ENCODE measurements around the gene SLIT3.

Gene SLIT3

DNA sequence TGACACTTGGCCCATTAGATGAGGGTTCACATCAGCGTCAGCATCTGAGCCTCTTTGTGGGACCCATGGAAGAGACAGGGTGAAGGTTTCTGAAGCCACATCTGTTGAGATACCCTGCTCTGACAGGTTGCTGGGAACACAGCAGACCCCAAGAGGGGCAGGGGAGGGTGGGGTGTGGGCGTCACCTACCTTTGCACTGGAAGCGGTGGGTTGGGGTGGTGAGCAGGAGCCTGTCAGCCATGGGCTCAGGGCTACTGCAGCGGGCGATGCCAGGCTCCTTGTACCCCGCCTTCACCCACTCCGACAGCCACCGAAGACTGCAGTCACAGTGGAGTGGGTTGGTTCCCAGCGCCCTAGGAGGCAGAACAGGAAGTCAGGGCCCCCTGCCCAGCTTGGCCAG lies 590.2 kb downstream of the SLIT3 start:
- H3K79me2 ChIP-seq (ENCODE audit: control insufficient read depth, low read length): no peaks in the 10 kb centered on the region
- H3K27me3 ChIP-seq (ENCODE audit: control insufficient read depth, low read length): no peaks in the 10 kb centered on the region
- no peaks in the 10 kb centered on the region for H4K20me1 ChIP-seq (ENCODE audit: control insufficient read depth, insufficient read depth, low read depth, low read length)
- no peak for TF ChIP-seq EZH2phosphoT487 (IDR thresholded peaks at IDR 0.05; ENCODE audit: borderline replicate concordance, low read length)
- TF ChIP-seq, protein P1, sequence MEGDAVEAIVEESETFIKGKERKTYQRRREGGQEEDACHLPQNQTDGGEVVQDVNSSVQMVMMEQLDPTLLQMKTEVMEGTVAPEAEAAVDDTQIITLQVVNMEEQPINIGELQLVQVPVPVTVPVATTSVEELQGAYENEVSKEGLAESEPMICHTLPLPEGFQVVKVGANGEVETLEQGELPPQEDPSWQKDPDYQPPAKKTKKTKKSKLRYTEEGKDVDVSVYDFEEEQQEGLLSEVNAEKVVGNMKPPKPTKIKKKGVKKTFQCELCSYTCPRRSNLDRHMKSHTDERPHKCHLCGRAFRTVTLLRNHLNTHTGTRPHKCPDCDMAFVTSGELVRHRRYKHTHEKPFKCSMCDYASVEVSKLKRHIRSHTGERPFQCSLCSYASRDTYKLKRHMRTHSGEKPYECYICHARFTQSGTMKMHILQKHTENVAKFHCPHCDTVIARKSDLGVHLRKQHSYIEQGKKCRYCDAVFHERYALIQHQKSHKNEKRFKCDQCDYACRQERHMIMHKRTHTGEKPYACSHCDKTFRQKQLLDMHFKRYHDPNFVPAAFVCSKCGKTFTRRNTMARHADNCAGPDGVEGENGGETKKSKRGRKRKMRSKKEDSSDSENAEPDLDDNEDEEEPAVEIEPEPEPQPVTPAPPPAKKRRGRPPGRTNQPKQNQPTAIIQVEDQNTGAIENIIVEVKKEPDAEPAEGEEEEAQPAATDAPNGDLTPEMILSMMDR (IDR thresholded peaks at IDR 0.05; ENCODE audit: low read depth, low read length, poor library complexity, severe bottlenecking): no peak
- no peaks in the 10 kb centered on the region for H3K36me3 ChIP-seq (ENCODE audit: control insufficient read depth, low read length)
- H3K4me1 ChIP-seq (ENCODE audit: control insufficient read depth, low read length): no peaks in the 10 kb centered on the region
- H3K9me3 ChIP-seq (ENCODE audit: control insufficient read depth, insufficient read depth, low read length): no peaks in the 10 kb centered on the region
- H3K27ac ChIP-seq (ENCODE audit: low read depth, low read length): no peak overlapping the region
- no peaks in the 10 kb centered on the region for H3K9me2 ChIP-seq (replicated peaks; ENCODE audit: control insufficient read depth, low read length)
- no peaks in the 10 kb centered on the region for H3F3A ChIP-seq (ENCODE audit: control insufficient read depth, insufficient read depth)
- no peak overlapping the region for H3K4me3 ChIP-seq (ENCODE audit: low read length)
- H3K4me2 ChIP-seq (ENCODE audit: low read length): no peak overlapping the region

DNA sequence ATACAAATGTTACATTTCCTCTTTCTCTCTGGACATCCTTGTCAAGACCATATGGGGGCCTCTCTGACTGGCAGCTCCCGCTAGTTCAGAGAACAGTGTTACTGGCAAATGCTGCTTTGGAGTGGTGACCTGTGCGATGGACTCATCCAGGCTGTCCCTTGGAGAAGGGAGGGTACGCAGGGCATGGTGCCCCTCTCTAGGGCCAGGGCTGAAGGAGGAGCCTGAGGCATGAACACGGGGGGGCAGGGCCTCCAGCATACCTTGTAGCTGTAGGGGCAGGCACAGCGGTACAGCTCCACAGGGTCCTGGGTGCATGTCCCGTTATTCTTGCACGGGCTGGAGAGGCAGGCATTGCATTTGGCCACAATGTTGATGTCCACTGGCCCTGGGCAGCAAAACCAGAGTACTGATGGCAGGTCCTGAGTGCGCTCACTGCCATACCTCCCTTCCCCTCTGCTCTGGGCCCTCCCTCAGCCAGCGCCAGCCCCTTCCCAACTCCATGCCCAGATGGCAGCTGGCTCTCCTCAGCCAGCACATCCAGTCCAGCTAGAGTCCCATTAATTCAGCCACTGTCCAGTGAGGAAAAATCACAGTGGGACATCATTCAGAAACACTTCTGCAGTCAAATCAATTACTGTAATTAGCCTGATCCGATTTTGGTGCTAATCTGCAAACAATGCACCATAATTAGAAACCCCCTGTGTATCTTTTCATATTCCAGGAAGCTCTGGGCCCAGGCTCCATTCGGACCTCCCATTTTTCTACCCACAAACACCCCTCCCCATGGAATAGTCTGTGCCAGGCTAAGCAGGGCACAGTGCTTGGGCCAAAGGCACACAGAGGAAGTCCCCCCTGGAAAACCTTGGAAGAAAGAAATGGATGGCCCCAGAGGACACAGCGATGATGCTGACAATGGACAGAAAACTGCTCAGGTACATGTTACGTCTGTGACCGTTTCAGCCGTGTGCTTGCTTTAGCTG lies 592.9 kb downstream of the SLIT3 start:
- Histone ChIP-seq H3K4me3 (ENCODE audit: low read length) (no peak overlapping the region), H3K4me1 (ENCODE audit: control insufficient read depth, low read length) (no peaks in the 10 kb centered on the region), H3K27ac (ENCODE audit: low read depth, low read length) (no peak overlapping the region), H3K4me2 (ENCODE audit: low read length) (no peak overlapping the region), H4K20me1 (ENCODE audit: control insufficient read depth, insufficient read depth, low read depth, low read length) (no peaks in the 10 kb centered on the region), H3K79me2 (ENCODE audit: control insufficient read depth, low read length) (no peaks in the 10 kb centered on the region), H3K9me3 (ENCODE audit: control insufficient read depth, insufficient read depth, low read length) (no peaks in the 10 kb centered on the region), H3K36me3 (ENCODE audit: control insufficient read depth, low read length) (no peaks in the 10 kb centered on the region), H3K9me2 (replicated peaks; ENCODE audit: control insufficient read depth, low read length) (no peaks in the 10 kb centered on the region), H3F3A (ENCODE audit: control insufficient read depth, insufficient read depth) (no peaks in the 10 kb centered on the region), H3K27me3 (ENCODE audit: control insufficient read depth, low read length) (no peaks in the 10 kb centered on the region)
- TF ChIP-seq, protein P1 (IDR thresholded peaks at IDR 0.05; ENCODE audit: low read depth, low read length, poor library complexity, severe bottlenecking): no peak
- no peak for TF ChIP-seq EZH2phosphoT487 (IDR thresholded peaks at IDR 0.05; ENCODE audit: borderline replicate concordance, low read length)

DNA sequence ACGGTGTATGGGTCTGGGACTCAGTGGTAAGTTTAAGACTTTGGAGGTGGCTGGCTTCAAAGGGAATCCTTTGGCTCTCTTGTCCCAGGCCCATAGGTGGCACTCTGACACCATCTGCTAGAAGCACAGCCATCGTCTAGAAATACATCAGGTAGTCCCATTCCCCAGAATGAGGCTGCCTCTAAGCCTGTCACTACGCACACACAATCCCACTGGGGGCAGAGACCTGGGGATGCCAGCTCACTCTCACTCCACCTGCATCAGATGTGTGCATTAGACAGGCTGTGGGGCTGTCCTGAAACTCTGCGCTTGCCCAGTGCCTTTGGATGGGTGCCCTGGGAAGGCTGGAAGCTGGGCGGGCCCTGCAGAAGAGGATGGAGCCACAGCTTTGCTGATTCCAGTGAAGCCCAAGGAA lies 594.3 kb downstream of the SLIT3 start:
- TF ChIP-seq, protein P1 (IDR thresholded peaks at IDR 0.05; ENCODE audit: low read depth, low read length, poor library complexity, severe bottlenecking): peak; percentile 32
- TF ChIP-seq EZH2phosphoT487 (IDR thresholded peaks at IDR 0.05; ENCODE audit: borderline replicate concordance, low read length): no peak
- H3K4me1 ChIP-seq (ENCODE audit: control insufficient read depth, low read length): no peaks in the 10 kb centered on the region
- no peaks in the 10 kb centered on the region for H3K27me3 ChIP-seq (ENCODE audit: control insufficient read depth, low read length)
- no peaks in the 10 kb centered on the region for H3F3A ChIP-seq (ENCODE audit: control insufficient read depth, insufficient read depth)
- no peak overlapping the region for H3K27ac ChIP-seq (ENCODE audit: low read depth, low read length)
- H3K36me3 ChIP-seq (ENCODE audit: control insufficient read depth, low read length): no peaks in the 10 kb centered on the region
- H3K9me3 ChIP-seq (ENCODE audit: control insufficient read depth, insufficient read depth, low read length): no peaks in the 10 kb centered on the region
- H3K4me2 ChIP-seq (ENCODE audit: low read length): no peak overlapping the region
- no peaks in the 10 kb centered on the region for H3K79me2 ChIP-seq (ENCODE audit: control insufficient read depth, low read length)
- H3K9me2 ChIP-seq (replicated peaks; ENCODE audit: control insufficient read depth, low read length): no peaks in the 10 kb centered on the region
- no peaks in the 10 kb centered on the region for H4K20me1 ChIP-seq (ENCODE audit: control insufficient read depth, insufficient read depth, low read depth, low read length)
- no peak overlapping the region for H3K4me3 ChIP-seq (ENCODE audit: low read length)

All from DOHH2 (cell line).